GM21717 (cell line): ENCODE results near the gene NAV2.

Experiments used
- ATAC-seq: cut with Tn5 transposase; IDR thresholded peaks from one replicate; pipeline ENCODE4 v1.9.1; 2021; ENCODE audit warnings: mild to moderate bottlenecking, moderate library complexity; ENCODE audit not compliant: unreplicated experiment

NAV2 gene

DNA sequence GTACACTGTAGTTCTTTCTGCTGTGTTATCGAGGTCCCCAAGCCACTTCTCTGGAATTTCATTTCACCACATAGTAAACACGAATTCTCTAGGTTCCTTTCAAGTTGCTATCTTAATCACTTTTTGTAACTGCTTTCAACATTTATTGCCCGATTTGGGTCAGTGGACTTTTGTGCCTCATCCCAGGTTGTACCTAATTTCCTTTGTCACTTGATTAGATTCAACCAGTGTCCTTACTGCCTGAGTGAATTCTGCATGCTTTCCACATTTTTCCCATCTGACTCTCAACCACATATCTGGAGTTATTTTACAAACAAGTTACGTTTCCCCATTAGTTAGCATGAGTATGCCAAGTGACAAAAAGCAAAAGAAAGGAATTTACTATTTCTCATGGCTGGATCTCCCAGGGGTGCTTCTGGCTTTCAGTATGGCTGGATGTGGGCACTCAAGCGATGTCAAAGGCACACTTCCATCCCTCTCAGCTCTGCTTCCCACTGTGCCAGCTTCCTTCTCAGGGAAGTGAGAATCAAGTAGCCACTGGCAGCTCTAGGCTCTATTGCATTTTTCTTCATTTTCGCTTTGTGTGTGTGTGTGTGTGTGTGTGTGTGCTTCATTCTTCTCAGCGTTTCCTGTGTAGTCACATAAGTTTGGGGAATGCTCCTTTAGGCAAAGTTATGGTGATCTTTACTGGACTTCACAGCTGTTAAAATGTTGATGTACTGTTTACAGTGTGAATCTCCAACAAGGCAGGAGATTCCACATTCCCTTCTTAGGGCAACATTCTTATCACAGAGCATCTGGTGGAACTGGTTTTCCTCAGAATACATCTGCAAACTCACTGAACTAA is 318.7 kb downstream of the NAV2 start:
- no peak for ATAC-seq

DNA sequence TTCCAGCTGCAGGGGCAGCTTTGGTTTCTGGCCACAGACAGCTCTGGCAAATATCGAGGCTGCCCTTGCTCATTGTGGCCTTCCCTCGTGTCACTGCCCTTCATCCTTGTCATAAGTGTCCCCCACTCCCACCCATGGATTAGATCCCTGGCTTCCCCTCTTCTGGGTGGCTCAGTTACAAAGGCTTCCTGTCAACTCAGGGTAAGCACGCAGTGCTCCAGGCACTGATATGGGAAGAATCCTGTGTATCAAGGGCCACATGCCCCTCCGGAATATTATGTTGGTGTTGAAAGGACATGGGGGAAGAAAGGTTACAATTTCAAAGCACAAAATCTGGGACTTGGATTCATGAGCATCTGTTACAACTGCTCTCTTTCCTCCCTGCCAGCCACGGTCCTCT is 319.5 kb downstream of the NAV2 start:
- ATAC-seq, result no peak

DNA sequence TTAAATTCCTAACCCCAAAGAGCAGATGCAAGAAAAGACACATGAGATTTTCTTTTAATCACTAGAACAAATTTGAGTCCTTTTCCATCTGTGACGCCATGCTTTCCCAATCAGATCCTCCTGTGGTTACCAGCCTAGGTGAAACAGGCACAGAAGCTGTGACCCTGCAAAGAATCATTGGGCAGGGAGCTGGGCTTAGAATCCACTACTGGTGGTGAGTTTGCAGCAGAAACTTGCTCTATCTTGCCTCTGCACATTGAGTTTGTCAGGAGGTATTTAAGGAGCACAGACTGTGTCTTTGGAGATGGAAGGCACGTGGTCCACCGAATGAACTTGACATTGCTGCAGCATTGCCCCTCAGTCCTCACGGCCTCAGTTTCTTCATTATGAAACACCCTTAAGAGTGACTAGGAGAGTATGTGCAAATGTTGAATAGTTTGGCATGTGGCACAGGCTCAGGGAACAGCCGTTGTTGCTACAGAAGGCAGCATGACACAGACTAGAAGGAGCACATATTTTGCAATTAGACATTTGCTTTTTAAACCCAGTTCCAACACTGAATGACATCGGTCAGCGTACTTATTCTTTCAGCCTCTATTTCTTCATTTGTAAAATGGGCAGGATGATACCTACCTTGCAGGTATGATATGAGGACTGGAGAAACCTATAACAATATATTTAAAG is 320.1 kb downstream of the NAV2 start:
- no peak for ATAC-seq

DNA sequence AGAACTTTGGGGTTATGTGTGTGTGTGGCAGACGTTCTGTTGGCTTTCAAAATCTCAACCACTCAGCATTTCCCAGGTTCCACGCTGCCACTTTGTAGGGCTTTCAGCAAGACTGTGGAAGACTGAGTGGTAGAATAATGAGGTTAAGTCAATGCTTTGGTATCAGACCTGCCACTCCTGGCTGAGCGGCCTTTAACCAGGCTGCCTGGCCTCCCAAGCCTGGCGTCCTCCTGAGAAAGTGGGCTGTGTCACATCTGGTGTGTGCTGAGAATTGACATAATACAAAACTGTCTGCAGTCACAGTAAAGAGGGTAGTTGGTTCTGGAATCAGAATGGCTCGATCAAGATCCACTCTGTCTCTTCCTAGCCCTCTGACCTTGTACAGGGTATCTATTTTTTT is 321.2 kb downstream of the NAV2 start:
- ATAC-seq, result no peak

DNA sequence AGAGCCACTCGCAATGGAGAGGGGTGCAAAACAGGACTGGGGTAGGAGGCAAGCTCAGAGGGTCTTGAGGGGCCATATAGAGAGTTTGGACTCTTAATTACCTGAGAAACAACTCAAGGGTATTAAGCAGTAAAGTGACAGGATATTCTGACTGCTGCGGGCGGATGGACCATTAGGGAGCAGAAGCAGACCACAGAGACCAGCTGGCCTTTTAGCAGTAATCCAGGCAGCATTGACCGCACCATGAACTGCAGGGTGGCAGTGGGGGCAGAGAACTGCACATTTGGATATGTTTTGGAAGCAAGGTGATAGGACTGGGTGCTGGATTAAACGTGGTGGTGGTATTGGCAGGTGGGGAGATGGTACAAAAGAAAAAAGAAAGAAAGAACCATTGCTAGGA is 322.3 kb downstream of the NAV2 start:
- ATAC-seq, result no peak

DNA sequence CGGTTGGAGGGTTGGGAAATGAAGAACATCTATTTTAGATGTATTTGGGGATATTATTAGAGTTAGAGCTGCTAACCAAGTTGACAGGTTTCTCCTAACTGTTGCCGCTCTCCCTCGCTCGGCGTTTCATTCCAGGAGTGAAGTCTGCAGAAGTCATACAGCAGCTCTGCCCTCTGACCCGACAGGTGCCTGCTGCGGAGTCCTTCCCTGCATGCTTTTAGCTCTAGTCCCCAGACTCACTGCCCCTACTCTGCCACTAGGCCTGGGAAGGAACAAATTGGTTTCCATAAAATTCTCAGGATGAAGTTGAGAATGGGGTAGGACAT is 322.7 kb downstream of the NAV2 start:
- ATAC-seq, result no peak

DNA sequence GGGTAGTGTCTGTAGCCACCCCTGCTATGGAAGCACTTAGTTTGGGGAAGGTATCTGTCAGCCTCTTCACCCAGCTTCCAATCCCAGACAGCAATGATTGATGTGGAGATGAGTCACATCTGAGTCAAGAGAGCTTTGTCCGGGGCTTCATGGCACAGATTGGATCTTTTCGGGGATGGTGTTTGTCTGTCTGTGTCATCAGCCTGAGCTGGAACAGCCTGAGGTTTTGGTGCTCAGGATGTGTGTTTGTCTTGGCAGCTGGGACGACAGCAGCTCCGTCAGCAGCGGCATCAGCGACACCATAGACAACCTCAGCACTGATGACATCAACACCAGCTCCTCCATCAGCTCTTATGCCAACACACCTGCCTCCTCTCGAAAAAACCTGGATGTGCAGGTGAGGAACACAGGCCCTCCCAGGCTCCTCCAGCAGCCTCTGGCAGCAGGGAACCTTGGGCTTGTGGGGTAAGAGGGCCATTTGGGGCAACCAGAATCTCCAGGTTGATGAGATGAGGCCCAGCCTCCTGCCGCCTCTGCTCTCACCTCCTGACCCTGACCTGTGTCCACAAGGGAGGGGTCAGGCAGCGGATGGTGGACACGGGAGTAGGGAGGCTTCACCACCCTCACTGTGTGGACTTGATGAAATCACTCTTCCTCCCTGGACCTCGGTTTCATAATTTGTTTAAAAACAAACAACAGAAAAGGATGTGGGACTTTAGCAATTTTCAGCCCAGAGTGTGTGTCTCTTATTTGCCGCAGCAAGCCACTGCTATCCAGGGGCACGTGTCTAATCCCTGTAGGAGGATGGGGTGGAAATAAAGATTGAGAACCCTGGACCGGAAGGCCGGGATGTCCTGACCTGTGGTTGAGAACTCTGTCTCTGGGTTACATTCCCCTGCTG is 323.3 kb downstream of the NAV2 start:
- ATAC-seq, result no peak

DNA sequence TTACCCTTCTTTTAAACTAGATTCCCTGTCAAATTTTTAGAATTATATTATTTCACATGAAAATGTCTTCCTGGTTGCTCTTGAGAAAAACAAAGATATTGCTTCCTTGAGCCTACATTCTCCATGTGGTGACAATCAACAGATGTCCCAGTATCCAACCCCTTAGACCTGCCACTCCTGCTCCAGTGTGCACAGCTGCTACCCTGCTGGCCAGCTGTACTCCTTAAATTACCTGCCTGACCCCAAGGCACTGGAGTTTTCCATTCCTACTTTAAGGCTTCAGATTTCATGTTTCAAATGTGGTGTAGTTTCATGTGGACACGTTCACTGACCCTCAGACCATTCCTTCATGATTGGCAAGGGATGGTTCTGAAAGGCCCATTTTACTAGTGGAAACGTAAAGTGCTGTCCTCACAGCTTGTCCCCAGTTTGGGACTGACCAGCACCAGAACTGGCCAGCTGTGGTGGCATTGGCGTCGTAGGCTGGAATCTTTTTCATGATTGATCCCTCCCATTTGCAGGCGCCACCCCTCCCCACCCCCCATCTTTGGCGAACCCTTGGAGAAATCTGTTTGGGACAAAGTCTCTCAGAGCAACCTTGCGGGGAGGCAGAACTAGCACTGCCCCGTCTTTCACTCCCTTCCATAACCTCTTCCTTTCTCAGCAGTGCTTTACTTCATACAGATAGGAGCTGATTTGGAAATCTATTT is 324.1 kb downstream of the NAV2 start:
- no peak for ATAC-seq

DNA sequence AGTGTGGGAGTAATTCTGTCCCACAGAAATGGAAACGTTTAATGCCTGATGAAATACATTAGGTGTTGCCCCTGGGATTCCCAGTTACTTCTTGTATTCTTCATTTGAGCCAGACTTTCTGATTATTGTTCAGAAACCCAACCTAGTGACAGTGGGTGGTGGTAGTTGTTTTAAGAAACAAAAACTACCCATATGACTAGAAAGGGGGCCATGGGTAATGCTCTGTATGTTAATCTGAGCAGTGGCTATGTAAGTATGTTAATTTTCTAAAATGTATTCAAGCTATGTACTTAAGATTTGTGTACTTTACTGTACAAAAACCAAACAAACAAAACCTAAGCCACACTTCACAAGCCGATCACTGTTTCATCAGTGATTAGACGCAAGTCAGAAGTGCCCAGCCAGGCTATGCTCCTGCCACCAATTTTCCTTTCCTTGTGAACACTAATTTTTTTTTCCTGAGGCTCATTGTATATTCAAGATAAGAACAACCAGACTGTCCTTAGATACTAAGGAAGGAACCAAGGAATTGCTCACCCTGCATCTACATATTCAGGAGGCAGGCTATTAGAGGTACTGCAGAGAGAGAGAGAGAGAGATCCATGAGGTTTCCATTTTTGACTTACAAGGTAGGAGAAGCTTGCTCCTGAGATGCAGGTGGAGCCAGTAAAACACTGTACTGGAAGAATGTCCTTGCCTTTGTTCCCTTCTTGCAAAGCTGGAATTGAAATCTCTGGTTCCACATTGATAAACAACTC is 324.9 kb downstream of the NAV2 start:
- ATAC-seq, result peak; percentile 75

DNA sequence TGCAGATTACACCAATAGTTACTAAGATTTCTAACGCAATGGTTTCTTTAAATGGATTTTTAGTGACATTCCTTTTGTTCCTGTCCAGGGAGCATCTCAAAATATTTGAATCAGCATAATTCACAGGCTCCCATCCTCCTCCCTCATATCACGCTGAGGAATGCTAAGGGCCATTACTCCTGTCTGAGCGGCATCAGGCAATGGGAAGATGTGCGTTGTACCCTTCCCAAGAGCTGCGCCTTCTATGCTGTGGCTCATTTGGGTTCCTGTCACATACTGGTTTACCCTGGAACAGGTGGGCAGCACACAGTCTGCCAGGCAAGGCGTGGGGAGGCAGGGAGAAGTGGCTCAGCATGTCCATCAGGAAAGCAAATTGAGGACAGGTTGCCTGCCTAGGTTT is 325.8 kb downstream of the NAV2 start:
- no peak for ATAC-seq

DNA sequence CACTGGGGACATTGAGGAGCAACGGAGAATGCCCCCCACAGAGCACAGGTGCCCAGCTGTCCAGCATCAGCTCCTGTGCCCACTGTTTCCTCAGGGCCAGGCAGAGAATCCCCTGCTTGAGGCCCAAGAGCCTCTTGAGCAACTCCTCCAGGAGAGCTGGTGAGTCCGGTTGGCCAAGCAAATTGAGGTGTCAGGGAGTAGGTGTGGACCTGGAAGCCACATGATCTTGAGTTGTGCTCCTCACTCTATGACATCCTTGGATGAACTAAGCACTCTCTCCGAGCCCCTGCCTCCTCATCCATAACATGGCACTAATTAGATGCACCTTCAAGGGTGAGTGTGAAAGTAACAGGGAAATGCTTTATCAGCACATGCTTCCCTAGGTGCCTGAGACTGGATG is 326.3 kb downstream of the NAV2 start:
- no peak for ATAC-seq

DNA sequence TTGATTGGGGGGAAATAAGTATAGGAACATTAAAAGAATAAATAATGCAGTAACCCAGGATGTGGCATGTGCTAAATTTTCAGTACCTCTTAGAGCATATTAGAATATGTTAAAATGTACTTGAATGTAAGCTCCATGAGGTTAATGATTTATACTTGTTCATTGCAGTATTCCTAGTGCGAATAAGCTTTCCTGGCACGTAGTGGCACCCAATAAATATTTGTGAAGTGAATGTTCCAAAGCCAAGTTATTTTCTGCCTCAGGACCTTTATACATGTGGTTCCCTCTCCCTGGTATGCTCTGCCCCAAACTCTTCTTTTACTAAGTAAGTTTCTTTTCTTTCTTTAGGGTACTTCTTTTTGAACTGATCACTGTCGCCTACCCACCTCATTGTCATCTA is 328.9 kb downstream of the NAV2 start:
- ATAC-seq, result no peak

DNA sequence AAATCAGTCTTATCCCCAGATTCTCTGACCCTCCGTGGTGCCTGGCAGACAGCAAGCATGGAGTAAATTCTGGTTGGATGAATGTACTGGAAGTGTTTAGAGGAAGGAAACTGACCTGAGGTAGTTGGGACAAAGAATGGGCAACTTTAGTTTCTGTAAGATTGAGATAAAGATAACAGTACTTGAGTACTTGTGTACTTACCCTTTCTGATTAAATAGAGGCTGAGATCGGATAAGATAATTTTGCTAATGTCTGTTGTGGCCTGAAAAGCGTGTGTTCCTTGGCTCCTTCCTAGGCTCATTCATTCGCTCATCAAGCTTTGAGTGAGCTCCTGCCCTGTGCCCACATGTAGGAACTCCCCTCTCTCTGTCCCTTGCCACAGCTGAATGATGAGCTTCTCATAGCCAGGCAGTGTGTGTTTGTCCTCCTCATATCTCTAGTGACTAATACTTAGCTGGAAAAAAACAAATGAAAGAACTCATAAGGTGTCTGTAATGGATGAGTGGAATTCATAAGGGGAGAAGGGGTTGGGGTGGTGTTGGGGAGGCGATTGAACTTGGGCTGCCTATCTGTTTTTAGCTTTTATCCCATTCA is 329.5 kb downstream of the NAV2 start:
- ATAC-seq, result no peak

DNA sequence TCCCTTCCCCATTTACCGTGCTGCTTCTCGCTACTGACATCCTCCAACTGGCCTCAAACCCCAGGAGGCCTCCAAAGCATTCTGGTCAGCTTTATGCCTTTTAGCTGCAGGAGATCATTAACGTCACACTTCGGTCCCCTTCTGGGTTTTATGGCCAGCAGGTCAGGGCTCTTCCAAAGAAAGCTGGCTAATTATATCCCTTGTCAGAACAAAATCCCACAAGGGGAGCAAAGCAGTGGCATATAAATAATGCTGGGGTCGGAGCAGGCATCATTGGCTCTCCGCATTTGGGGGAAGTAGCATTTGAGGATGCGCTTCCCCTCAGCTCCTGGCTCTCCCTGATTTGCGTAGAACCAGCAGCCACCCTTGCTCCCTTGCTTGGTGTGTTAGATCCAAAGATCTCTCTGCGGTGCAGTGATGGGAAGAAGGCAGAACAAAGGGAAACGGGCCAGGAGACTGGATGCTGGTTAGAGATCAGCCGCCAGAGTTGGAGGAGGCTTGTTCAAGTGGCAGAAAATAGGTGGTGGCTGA is 330.2 kb downstream of the NAV2 start:
- no peak for ATAC-seq

DNA sequence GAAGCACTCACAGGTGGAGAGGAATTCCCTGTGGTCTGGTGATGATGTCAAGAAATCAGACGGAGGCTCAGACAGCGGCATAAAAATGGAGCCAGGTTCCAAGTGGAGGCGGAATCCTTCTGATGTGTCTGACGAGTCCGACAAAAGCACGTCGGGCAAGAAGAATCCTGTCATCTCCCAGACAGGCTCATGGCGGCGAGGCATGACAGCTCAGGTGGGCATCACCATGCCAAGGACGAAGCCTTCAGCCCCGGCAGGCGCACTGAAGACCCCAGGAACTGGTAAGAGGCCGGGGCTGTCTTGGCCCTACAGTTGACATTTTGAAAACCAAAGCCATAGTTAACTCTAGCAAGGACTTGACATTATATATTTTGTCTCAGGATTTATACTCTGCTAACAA is 331.4 kb downstream of the NAV2 start:
- no peak for ATAC-seq

DNA sequence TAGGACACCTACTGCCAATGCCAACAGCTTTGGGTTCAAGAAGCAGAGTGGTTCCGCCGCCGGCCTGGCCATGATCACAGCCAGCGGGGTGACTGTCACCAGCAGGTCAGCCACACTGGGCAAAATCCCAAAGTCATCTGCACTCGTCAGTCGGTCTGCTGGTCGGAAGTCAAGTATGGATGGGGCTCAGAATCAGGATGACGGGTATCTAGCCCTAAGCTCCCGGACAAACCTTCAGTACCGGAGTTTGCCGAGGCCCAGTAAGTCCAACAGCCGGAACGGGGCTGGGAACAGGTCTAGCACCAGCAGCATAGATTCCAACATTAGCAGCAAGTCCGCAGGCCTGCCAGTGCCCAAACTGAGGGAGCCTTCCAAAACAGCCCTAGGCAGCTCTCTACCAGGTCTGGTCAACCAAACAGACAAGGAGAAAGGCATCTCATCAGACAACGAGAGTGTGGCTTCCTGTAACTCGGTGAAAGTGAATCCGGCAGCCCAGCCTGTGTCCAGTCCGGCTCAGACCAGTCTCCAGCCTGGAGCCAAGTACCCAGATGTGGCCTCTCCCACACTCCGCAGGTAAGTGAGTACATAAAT is 332.6 kb downstream of the NAV2 start:
- no peak for ATAC-seq

DNA sequence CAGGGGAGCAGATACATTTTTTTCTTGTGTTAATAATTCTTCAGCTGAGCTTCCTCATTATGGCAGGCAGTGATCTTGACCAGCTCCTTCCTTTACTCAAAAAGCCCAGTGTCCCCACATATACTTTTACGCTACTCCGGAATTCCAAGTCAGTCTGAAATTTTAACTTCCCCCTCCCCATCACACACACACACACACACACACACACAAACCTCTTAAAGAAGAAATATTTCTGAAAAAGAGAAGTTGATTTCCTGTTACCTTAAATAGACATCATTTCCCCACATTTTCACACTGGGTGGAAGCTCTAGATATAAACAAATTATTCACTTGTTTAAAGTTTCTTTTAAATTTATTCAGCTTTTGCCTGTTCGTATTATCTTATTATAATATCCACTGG is 333.8 kb downstream of the NAV2 start:
- no peak for ATAC-seq

DNA sequence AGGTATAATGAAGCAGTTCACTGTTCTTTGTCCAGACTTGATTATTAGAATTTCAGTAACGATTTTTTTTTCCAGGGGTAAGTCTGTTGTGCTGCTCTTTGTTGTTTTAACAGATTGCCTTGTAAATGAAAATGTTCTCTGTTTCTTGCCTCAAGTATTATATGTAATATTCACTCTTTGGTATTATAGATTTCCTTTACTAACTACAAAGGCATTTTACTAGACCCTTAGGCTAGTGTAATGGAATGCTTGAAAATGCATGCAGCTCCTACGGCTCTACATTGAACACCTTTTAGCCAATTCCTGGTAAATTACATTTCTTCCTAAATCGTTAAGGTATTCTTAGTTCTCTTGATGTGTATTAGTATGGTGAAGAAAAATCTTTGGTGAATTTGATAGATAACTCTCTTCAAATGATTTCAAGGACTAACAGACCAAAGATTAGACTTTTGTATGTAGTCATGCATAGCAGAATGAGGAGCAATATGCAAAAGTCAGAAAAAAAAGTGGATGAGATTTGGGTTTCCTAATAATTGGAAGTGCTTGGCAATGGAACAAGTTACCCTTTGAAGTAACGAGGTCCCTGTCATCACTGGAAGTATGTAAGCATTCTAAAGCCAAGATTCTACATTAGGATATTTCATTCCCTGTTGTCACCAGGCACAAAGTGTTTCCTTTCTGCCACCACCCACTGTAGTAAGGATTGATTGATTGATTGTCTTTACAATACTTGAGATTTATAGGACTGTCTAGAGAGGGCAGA is 334.6 kb downstream of the NAV2 start:
- no peak for ATAC-seq

DNA sequence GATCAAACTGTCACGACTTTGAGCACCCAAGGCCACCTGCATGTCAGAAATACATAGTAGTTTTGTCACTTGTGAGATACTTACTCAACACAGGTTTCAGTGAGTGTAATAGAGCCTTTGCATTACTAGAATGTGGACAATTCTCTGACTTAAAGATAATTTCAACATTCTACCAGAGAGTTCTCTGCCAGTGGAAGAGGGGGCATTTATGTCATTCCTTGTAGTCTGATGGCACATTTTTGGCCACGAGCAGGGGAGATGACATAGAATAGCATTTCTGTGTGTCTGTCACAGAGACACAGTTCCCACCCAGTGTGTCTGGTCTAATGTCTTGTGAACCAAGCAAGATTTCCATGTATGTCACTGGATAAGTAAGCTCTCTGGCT is 335.1 kb downstream of the NAV2 start:
- ATAC-seq, result no peak
